HL-60 (cell line): Measurements from ENCODE around the gene MYBPH.

ENCODE experiments used
- DNase-seq, 2 experiments: peaks; one replicate each; pipeline ENCODE4 v3.0.0-alpha.2; 2010 to 2020; ENCODE audit warnings: low read depth in 1 of 2, low spot score in 1 of 2
- H3K27ac ChIP-seq: fragments of 250-450 bp; sonication (Bioruptor Pico); replicated peaks from 2 replicates; pipeline ENCODE4 v1.5.1; 2020; ENCODE audit warnings: mild to moderate bottlenecking, moderate library complexity
- H3K27me3 ChIP-seq: fragments of 250-450 bp; sonication (Bioruptor Pico); 2 replicates; pipeline ENCODE4 v1.5.1; 2021; ENCODE audit warnings: mild to moderate bottlenecking, moderate library complexity; ENCODE audit not compliant: insufficient read depth, poor library complexity, severe bottlenecking
- H3K4me3 ChIP-seq: replicated peaks from 2 replicates; pipeline ENCODE4 v1.5.1; 2011; ENCODE audit warnings: mild to moderate bottlenecking, control low read depth, low read length; ENCODE audit not compliant: insufficient read depth
- CTCF ChIP-seq: IDR thresholded peaks from one replicate; pipeline ENCODE4 v1.5.1; 2011; ENCODE audit warnings: low read length, control low read depth, inconsistent platforms; ENCODE audit not compliant: insufficient read depth
- GABPA ChIP-seq: IDR thresholded peaks from 2 replicates; pipeline ENCODE4 v1.6.1; 2012; ENCODE audit warnings: low read depth
- POLR2AphosphoS5 ChIP-seq: IDR thresholded peaks from 2 replicates; pipeline ENCODE4 v1.6.1; 2012; ENCODE audit warnings: low read depth
- REST ChIP-seq: IDR thresholded peaks from 2 replicates; pipeline ENCODE4 v1.6.1; 2012; ENCODE audit warnings: low read depth; ENCODE audit not compliant: insufficient replicate concordance
- SPI1 ChIP-seq: IDR thresholded peaks from 2 replicates; pipeline ENCODE4 v1.6.1; 2012; ENCODE audit warnings: low read depth, mild to moderate bottlenecking, borderline replicate concordance

MYBPH gene

GRCh38 chr1:203178083-203178482 lies 2.5 kb upstream of the MYBPH start:
- Histone ChIP-seq H3K4me3 (no peak overlapping the region), H3K27ac (no peak overlapping the region), H3K27me3 (no peaks in the 10 kb centered on the region)
- no peak for TF ChIP-seq REST
- no peak for TF ChIP-seq GABPA
- no peak for TF ChIP-seq POLR2AphosphoS5
- no peak for TF ChIP-seq CTCF
- no peak for DNase-seq

GRCh38 chr1:203177470-203178039 lies 1.9 kb upstream of the MYBPH start:
- Histone ChIP-seq H3K4me3 (no peak overlapping the region), H3K27ac (no peak overlapping the region), H3K27me3 (no peaks in the 10 kb centered on the region)
- no peak for TF ChIP-seq CTCF
- TF ChIP-seq GABPA = no peak
- TF ChIP-seq SPI1 = no peak
- peak; percentile 17; the same call in 1 of the 2 replicates for TF ChIP-seq POLR2AphosphoS5
- no peak for TF ChIP-seq REST
- DNase-seq = no peak

GRCh38 chr1:203177036-203177405 lies 1.4 kb upstream of the MYBPH start:
- Histone ChIP-seq H3K27me3 (no peaks in the 10 kb centered on the region), H3K4me3 (no peak overlapping the region), H3K27ac (no peak overlapping the region)
- TF ChIP-seq POLR2AphosphoS5 = no peak
- no peak for TF ChIP-seq REST
- no peak for DNase-seq
